H9 (cell line): Measurements from ENCODE around the gene OOSP1. TPM values are rescaled to one million over a fixed set of nuclear protein-coding genes. Genes with fewer than 3 reads are reported as not detected.

ENCODE experiments used
- DNase-seq: peaks from one replicate; pipeline ENCODE4 v3.0.0-alpha.2; 2017
- H2AFZ ChIP-seq: one replicate; pipeline ENCODE4 v1.6.1; 2013; ENCODE audit warnings: mild to moderate bottlenecking, low read length, control low read depth, moderate library complexity
- H2AK5ac ChIP-seq: 2 replicates; pipeline ENCODE4 v1.6.1; 2013; ENCODE audit warnings: low read length, control low read depth, mixed read lengths; ENCODE audit not compliant: insufficient read length
- H2BK120ac ChIP-seq: one replicate; pipeline ENCODE4 v1.6.1; 2013; ENCODE audit warnings: low read depth, mild to moderate bottlenecking, low read length, control low read depth, inconsistent platforms; ENCODE audit not compliant: poor library complexity, severe bottlenecking
- H2BK12ac ChIP-seq: 2 replicates; pipeline ENCODE4 v1.6.1; 2013; ENCODE audit warnings: low read length, control low read depth, mixed read lengths, low read depth; ENCODE audit not compliant: insufficient read length
- H2BK15ac ChIP-seq: 2 replicates; pipeline ENCODE4 v1.6.1; 2013; ENCODE audit warnings: low read depth, low read length, control low read depth
- H2BK20ac ChIP-seq: one replicate; pipeline ENCODE4 v1.6.1; 2013; ENCODE audit warnings: low read depth, mild to moderate bottlenecking, low read length, control low read depth, inconsistent platforms; ENCODE audit not compliant: poor library complexity, severe bottlenecking
- H2BK5ac ChIP-seq: 2 replicates; pipeline ENCODE4 v1.6.1; 2013; ENCODE audit warnings: low read length, control low read depth, mixed read lengths; ENCODE audit not compliant: insufficient read length
- H3K14ac ChIP-seq: 2 replicates; pipeline ENCODE4 v1.6.1; 2013; ENCODE audit warnings: low read length, control low read depth; ENCODE audit not compliant: insufficient read depth
- H3K18ac ChIP-seq: 2 replicates; pipeline ENCODE4 v1.6.1; 2013; ENCODE audit warnings: low read depth, mild to moderate bottlenecking, mixed read lengths, low read length, control low read depth; ENCODE audit not compliant: insufficient read length
- H3K23ac ChIP-seq: 2 replicates; pipeline ENCODE4 v1.6.1; 2013; ENCODE audit warnings: low read length, control low read depth, mixed read lengths, low read depth; ENCODE audit not compliant: insufficient read length
- H3K23me2 ChIP-seq: 2 replicates; pipeline ENCODE4 v1.6.1; 2013; ENCODE audit warnings: low read depth, mild to moderate bottlenecking, mixed read lengths, low read length, control low read depth; ENCODE audit not compliant: insufficient read length, poor library complexity, severe bottlenecking
- H3K27ac ChIP-seq: 2 replicates; pipeline ENCODE4 v1.5.1; 2013; ENCODE audit warnings: low read length, control low read depth, mixed read lengths, low read depth; ENCODE audit not compliant: insufficient read length
- H3K27me3 ChIP-seq: 2 replicates; pipeline ENCODE4 v1.6.1; 2013; ENCODE audit warnings: low read length, control low read depth, inconsistent platforms; ENCODE audit not compliant: insufficient read depth
- H3K4ac ChIP-seq: 2 replicates; pipeline ENCODE4 v1.6.1; 2013; ENCODE audit warnings: low read depth, mild to moderate bottlenecking, control low read depth, inconsistent platforms, low read length, moderate library complexity
- H3K4me1 ChIP-seq: 2 replicates; pipeline ENCODE4 v1.6.1; 2013; ENCODE audit warnings: low read length, control low read depth, inconsistent platforms; ENCODE audit not compliant: insufficient read depth
- H3K4me2 ChIP-seq: 2 replicates; pipeline ENCODE4 v1.6.1; 2013; ENCODE audit warnings: low read length, control low read depth, mixed read lengths; ENCODE audit not compliant: insufficient read length, insufficient read depth
- H3K56ac ChIP-seq: 2 replicates; pipeline ENCODE4 v1.6.1; 2013; ENCODE audit warnings: low read depth, mild to moderate bottlenecking, mixed read lengths, low read length, control low read depth; ENCODE audit not compliant: insufficient read length
- H3K79me1 ChIP-seq: 2 replicates; pipeline ENCODE4 v1.6.1; 2013; ENCODE audit warnings: low read depth, mild to moderate bottlenecking, moderate library complexity, low read length, control low read depth, inconsistent platforms; ENCODE audit not compliant: insufficient read depth, poor library complexity, severe bottlenecking
- H3K79me2 ChIP-seq: 2 replicates; pipeline ENCODE4 v1.6.1; 2013; ENCODE audit warnings: low read length, control low read depth, inconsistent platforms; ENCODE audit not compliant: insufficient read depth
- H3K9ac ChIP-seq: 2 replicates; pipeline ENCODE4 v1.6.1; 2013; ENCODE audit warnings: low read length, control low read depth, mixed read lengths; ENCODE audit not compliant: insufficient read length; ENCODE audit errors: extremely low read depth
- H3K9me3 ChIP-seq: one replicate; pipeline ENCODE4 v1.6.1; 2013; ENCODE audit warnings: low read depth, low read length, inconsistent platforms; ENCODE audit not compliant: control insufficient read depth
- H3T11ph ChIP-seq: one replicate; pipeline ENCODE4 v1.6.1; 2013; ENCODE audit warnings: mild to moderate bottlenecking, low read length, control low read depth, inconsistent platforms
- H4K20me1 ChIP-seq: one replicate; pipeline ENCODE4 v1.6.1; 2013; ENCODE audit not compliant: control insufficient read depth, insufficient read length, insufficient read depth
- H4K5ac ChIP-seq: 2 replicates; pipeline ENCODE4 v1.6.1; 2013; ENCODE audit warnings: low read depth, mild to moderate bottlenecking, mixed read lengths, low read length, control low read depth; ENCODE audit not compliant: insufficient read length
- H4K8ac ChIP-seq: replicated peaks from 2 replicates; pipeline ENCODE4 v1.6.1; 2013; ENCODE audit warnings: low read length, control low read depth, mixed read lengths, low read depth; ENCODE audit not compliant: insufficient read length
- H4K91ac ChIP-seq: 2 replicates; pipeline ENCODE4 v1.6.1; 2013; ENCODE audit warnings: low read depth, mild to moderate bottlenecking, moderate library complexity, mixed read lengths, low read length, control low read depth; ENCODE audit not compliant: insufficient read length
- H3K27ac Mint-ChIP-seq, 3 experiments: 2 replicates in 2 of 3; 3 replicates in 1 of 3; pipeline ENCODE4 v1.8.0; 2020 to 2021; ENCODE audit warnings: mixed read lengths in 3 of 3, mild to moderate bottlenecking in 1 of 3, moderate library complexity in 1 of 3
- H3K27me3 Mint-ChIP-seq: 2 replicates; pipeline ENCODE4 v1.8.0; 2021; ENCODE audit warnings: low read depth, mild to moderate bottlenecking, moderate library complexity, mixed read lengths
- H3K36me3 Mint-ChIP-seq, 3 experiments: 2 replicates in 2 of 3; 3 replicates in 1 of 3; pipeline ENCODE4 v1.8.0; 2020 to 2021; ENCODE audit warnings: low read depth in 3 of 3, mixed read lengths in 3 of 3; ENCODE audit not compliant: insufficient read depth in 1 of 3
- H3K4me1 Mint-ChIP-seq, 2 experiments: 2 replicates each; pipeline ENCODE4 v1.8.0; 2020; ENCODE audit warnings: mixed read lengths in 2 of 2
- H3K4me3 Mint-ChIP-seq, 2 experiments: 2 replicates in 1 of 2; 3 replicates in 1 of 2; pipeline ENCODE4 v1.8.0; 2020 to 2021; ENCODE audit warnings: mild to moderate bottlenecking in 2 of 2, mixed read lengths in 2 of 2, moderate library complexity in 1 of 2
- H3K9me3 Mint-ChIP-seq, 2 experiments: 2 replicates in 1 of 2; 3 replicates in 1 of 2; pipeline ENCODE4 v1.8.0; 2020; ENCODE audit warnings: mild to moderate bottlenecking in 2 of 2, mixed read lengths in 2 of 2, moderate library complexity in 1 of 2
- CTCF ChIP-seq: fragments of 200-600 bp; sonication (generic); conservative IDR thresholded peaks from 3 replicates; pipeline ENCODE4 v1.8.0; 2021; ENCODE audit warnings: antibody characterized with exemption, mild to moderate bottlenecking
- WGBS: extraction: QIAGEN DNeasy Blood & Tissue Kit; methylation state at CpG from one replicate; pipeline ENCODE4 v1.1.7; 2013; ENCODE audit warnings: missing lambda C conversion rate, low lambda C conversion rate, mixed read lengths; ENCODE audit not compliant: insufficient read length; ENCODE audit errors: extremely low coverage; 5-methylcytosine and 5-hydroxymethylcytosine counted together
- total RNA-seq: library from RNA; stranded (reverse); gene quantifications from 2 replicates; pipeline ENCODE4 v1.2.1, GENCODE V29; 2021

Gene OOSP1
- total RNA-seq, 1 experiment from 2014 or later = not detected

- H2BK12ac ChIP-seq = no peak overlapping the region
- H4K8ac ChIP-seq = no peak overlapping the region
- H3K18ac ChIP-seq = no peak overlapping the region
- no peak overlapping the region for H2AFZ ChIP-seq
- H4K5ac ChIP-seq = no peak overlapping the region
- no CpG with 5 or more reads among the region's 1 CpG for WGBS
- H3K9ac ChIP-seq = no peak overlapping the region
- Mint-ChIP-seq H3K4me1 (peaks cover 23% of the 10 kb centered on the region in 2 experiments), H3K4me3 (no peak overlapping the region), H3K27ac (no peak overlapping the region), H3K36me3 (no peaks in the 10 kb centered on the region), H3K9me3 (no peaks in the 10 kb centered on the region), H3K27me3 (no peaks in the 10 kb centered on the region)
- no peaks in the 10 kb centered on the region for H3K79me2 ChIP-seq
- no peak overlapping the region for H2BK120ac ChIP-seq
- no peaks in the 10 kb centered on the region for H3K79me1 ChIP-seq
- H3K9me3 ChIP-seq = no peaks in the 10 kb centered on the region
- no peak overlapping the region for H3K27ac ChIP-seq
- H3K27me3 ChIP-seq = no peaks in the 10 kb centered on the region
- H3T11ph ChIP-seq = no peak overlapping the region
- TF ChIP-seq CTCF = no peak
- H3K4ac ChIP-seq = no peak overlapping the region
- H3K56ac ChIP-seq = no peak overlapping the region
- no peak overlapping the region for H2AK5ac ChIP-seq
- no peak for DNase-seq
- no peak overlapping the region for H3K14ac ChIP-seq
- no peak overlapping the region for H2BK15ac ChIP-seq
- H2BK20ac ChIP-seq = no peak overlapping the region
- H4K91ac ChIP-seq = no peak overlapping the region
- peaks cover 4% of the 10 kb centered on the region; the same call in 1 of the 2 replicates for H3K4me1 ChIP-seq
- H3K4me2 ChIP-seq = no peak overlapping the region
- no peak overlapping the region for H2BK5ac ChIP-seq
- H4K20me1 ChIP-seq = no peaks in the 10 kb centered on the region
- no peaks in the 10 kb centered on the region for H3K23me2 ChIP-seq
- H3K23ac ChIP-seq = no peak overlapping the region
Measured at GRCh38 chr11:59968395-59968783, 30.2 kb downstream of the OOSP1 start.
